HG03045 (cell line): ENCODE data around the gene CFAP45.

Source experiments
- ATAC-seq: cut with Tn5 transposase; IDR thresholded peaks from one replicate; pipeline ENCODE4 v1.9.1; 2021; ENCODE audit warnings: mild to moderate bottlenecking, moderate library complexity; ENCODE audit not compliant: unreplicated experiment

CFAP45 gene

DNA sequence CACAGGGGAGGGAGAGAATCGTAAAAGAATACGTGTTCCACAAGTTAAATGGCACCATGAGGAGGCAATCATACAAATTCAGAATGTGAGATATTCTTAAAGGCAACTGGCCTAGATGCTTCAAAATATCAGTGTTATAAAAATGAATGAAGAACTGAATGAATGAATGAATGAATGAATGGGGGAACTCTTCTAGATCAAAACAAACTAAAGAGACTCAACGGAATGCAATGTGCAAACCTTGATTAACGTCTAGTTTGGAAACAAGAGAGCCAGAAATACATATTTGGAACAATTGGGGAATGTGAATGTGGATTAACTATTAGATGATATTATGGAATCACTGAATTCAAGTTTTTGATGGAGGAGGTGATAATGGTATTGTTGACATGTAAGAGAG is 16.8 kb downstream of the CFAP45 start:
- no peak for ATAC-seq

DNA sequence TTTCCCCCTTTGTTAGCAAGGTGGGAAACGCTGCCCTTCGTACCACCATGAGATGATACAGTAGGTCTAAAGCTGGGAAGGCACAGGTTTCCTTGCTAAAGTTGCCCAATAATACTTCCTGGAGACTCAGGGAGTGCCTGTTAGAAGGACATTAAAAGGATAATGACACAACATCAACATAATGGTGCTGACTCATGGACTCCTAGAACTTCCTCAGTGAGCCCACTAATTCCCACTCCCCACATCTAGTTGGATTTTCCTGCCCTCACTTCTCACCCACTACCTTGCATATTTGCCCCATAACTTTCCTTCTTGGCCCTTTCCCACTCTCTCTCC is 17.5 kb downstream of the CFAP45 start:
- no peak for ATAC-seq

DNA sequence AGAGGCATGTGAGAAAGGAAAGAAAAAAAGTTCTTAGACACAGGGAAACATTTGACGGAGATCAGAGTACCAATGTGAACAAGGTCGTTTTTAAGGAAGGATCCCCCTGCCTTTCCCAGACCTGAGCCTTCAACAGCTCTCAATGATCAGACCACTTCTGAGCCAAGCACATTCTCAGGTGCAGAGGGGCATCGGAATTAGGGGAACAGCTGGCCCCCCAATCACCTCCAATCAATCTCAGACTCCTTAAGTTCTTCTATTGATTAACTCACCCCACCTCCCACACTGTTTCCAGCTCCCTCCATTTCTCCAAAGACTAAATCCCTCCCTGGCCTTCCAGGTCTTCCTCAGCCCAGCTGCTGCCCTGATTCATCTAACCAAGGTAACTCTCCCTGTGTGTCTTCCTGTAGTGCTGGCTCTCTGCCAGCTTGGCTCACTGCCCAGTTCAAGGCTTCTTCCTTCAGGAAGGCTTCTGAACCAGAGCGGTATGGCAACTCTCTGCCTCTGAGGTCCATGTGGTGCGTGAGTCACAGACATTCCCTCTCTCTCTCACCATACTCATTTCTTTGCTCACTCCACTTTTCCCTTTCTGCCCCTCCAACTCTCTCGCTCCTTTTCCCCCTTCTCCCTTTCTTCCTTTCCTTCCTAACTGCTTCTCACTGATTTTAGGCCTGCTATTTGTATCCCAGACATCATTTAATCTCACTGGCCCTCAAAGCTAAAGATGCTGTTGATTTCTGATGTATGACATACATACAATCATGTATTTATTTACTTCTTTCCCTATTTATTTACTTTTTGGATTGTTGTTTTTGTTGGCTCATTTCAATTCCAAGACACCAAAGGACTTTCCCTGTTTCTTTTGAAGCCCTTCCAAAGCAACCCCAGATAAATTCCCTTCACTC is 18.1 kb downstream of the CFAP45 start:
- ATAC-seq = no peak

DNA sequence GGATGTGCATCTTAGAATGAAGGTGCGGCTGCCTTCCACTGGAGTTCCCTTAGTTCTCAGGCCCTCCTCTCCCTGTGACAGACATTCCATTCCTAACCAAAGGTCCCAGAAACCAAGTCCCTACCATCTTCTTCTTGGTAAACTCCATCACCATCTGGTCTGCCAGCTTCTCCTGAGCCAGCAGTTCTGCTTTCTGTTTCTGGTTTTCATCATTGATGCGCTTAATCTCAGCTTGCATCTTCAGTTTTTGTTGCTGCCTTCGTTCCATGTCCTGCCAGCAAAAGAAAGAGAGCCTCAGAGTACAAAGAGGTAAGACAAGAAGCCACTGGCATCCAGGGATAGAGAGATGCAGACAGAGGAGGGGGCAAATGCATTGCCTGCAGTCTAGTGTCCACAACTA is 19.5 kb downstream of the CFAP45 start:
- ATAC-seq = no peak

DNA sequence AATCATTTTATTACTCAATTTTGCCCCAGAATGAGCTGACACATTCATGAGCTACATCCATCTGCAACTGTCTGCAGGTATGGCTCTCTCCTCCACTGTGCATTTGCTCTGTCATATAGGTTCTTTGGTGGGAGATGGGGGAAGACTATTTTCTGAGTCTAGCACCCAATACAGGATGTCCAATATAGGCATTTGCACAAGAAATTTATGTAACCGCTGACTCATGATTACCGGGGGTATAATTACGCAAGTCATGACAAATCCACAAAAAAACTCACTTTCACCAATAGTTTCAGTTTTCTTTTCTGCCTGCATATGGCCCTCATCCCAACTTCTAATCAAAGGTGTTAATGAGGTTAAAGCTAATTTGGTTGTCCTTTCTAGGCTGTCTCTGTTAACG is 20.0 kb downstream of the CFAP45 start:
- no peak for ATAC-seq

DNA sequence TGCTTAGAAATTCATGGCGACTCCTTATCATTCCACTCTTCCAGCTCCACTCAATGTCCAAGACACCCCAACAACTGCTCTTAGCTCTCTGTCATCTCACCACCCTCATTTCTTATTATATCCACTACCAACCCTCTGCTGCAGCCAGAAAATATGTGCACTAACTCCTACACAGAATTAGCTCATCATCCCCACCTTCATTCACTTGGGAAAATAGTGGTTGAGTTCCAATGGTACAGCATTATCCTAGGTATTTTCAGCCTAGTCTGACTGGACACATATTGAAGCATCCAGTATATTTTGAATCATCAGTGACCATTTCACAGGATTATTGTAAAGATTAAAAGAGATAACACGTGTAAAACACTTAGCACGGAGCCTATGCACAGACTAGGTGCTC is 20.8 kb downstream of the CFAP45 start:
- ATAC-seq = no peak

DNA sequence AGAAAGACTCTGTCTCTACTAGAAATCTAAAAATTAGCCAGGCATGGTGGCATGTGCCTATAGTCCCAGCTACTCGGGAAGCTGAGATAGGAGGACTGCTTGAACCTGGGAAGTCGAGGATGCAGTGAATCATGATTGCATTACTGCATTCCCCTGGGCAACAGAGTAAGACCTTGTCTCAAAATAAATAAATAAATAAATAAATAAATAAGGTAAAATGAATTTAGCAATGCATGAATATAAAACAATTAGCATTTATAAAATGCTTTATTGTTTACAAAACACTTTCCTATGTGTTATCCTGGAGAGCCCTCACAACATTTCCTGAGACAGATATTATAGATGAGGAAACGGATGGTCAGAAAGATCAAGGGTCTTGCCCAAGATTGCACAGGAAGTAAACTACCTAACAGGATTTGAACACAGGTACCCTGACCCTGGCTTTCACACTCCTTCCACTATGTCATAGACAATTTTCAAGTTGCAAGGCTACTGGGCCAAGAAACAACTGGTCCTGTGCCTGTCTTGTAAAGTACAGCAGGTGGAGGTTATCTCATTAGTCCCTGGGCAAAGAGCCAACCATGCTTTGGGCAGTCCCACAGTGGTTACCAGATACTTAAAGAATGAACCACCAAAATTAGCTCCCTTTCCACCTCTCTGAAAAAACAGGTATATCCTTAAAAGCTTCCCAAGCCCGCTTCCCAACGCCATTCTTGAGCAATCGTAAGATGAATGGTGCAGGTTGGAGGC is 22.1 kb downstream of the CFAP45 start:
- ATAC-seq = no peak

DNA sequence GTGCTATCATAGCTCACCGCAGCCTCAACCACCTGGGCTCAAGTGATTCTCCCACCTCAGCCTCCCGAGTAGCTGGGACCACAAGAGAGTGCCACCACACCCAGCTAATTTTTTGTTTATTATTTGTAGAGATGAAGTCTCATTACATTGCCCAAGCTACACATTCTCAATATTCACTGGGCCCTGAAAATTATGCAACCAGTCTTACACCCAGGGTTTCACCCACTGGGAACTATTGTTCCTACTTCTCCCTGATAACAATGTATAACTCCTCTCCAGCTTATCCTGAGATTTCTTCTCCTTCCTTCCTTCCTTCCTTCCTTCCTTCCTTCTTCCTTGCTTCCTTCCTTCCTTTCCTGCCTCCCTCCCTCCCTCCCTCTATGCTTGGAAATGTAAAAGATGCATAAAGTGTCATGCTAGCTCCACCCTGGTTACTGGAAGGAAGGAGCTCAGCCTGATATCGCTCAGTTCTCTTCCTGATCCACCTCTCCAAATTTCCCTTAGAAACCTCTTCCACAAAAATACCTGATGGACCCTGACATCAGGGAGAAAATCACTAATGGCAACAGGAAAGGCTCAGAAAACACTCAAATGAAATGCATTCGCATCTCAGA is 26.3 kb downstream of the CFAP45 start:
- no peak for ATAC-seq

DNA sequence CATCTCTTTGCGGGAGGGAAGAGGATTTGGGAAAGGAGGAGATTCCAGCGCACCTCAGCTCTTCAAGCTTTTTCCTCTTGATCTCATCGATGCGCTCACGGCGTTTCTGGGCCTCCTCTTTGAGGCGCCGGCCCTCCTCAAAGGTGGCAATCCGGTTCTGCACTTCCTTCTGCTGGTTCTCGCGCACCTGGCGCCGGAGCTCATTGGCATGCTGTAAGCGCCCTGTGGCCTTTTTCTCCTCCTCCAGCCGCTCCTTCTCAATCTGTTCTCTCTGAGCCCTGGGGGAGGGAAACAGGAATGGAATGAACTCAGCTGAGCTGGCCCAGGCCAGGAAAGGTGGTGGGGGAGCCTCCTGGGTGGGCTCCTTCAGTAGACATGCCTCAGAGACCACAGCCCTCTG is 27.1 kb downstream of the CFAP45 start:
- ATAC-seq = no peak

DNA sequence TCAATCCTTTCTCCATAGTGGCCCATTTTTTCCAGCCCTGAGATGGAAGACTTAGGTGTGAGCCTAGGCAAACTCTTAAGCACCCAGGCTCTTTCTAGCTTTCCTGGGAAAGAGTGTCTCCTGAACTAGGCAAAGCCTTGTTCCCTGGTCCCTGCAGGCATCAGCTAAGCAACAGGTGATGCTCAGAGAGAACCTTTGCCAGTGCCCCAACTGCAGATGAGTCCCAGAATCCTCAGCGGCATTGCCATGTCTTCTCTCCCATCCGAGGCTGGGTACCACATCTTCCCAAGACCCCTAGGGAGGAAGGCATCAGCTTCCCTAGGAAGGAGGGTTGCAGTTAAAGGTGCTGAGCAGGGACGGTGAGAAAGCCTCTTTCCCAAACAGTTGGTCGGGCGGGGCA is 29.3 kb downstream of the CFAP45 start:
- no peak for ATAC-seq

DNA sequence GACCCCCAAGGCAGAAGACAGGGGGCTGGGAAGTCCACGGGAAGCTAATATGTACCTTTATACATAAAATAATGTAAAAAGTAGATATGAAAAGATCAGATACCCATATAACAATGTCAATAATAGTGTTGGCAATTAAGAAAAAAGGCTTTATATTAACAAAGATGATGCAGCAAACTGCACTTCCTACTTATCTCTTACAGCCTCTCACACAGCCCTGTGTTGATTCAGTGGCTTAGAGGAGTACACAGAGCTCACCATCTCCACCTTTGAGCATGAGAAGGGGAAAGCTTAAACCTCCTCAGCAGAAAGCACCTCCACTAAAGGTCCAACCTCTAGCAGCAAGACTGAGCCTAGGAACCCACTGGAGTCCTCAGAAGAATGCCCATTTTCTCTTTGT is 30.4 kb downstream of the CFAP45 start:
- ATAC-seq = no peak

DNA sequence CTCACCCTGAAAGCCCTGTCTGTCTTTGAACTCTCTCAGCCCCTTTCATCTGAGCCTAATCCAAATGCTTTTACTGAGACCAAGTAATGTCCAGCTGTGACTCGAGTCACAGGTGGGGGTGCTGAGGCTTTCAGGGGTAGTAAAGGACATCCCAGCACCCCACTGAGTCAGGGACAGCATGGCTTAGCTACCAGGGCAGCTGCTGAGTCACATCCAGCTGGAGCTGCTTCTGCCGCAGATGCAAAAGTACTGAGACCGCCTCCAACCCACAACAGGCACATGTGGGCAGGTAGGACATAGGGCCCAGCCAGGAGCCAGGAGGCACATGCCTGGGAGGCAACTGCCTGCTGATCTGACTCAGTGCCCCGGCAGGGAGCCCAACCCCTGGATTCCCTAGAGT is 30.8 kb downstream of the CFAP45 start:
- no peak for ATAC-seq

DNA sequence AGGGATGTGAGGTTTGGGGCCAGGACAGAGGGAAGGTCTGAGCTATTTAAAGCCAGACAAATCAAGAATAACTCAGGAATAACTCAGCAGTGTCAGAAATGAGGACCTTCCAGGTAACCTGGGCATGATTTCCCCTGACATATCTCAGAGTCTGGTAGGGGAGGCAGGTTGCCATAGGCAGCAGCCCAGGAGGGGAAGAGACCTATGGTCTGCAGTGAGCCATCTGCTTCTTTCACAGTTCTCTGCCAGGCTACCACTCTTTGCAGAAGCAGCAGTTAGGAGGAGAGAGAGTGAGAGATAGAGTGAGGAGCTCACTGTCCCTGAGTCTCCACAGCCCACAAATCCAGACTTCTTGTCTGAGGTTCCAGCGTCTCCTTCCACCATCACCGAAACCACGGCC is 31.2 kb downstream of the CFAP45 start:
- ATAC-seq = no peak

DNA sequence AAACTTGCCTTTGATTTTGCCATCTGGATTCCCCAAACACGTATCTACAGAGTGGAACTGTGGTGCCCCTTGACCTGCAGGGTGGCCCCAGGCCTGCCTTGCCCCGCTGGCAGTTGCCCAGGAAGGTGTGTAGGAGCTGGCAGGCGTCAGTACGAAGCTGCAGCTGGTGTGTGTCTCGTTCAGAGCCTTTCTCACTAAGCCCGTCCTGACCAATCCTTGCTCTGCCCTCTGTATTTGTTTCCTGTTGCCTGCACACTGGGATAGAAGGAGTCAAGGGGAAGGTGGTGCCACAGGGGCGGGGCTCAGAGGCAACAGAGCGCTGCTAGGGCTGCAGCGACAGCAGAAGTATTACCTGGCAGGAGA is 32.3 kb downstream of the CFAP45 start:
- no peak for ATAC-seq

DNA sequence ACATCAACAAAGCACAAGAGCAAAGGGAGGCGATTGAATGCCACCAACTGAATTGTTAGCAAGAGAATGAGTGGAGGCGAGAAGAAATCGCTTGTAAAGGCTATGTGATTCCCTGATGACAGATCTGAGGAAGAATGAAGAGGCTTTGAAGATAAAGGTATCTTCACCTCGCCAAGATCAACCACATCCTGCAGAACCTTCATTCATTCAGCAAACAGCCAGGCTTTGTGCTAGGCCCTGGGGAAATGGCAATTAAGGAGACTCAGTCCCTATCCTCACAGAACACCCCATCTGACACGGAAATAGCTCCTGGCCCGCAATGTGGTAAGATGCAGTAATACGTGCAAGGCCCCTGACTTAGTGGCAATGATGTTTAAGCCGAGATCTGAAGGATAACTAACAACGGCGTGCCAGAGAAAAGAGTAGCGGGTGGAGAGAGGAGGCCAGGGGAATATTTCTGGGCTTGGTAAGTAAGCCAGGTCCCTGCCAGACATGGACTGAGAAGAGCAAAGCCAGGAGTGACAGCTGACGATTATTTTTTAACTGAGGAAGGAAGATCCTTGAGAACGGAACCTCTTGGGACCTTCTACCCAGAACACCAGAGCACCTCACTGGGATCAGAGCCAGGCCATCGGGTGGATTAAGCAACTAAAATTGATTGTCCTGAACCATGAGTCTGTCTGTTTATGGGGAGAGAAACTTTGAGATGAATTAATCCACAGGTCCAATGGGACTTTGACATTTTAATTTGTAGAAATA is 32.9 kb downstream of the CFAP45 start:
- ATAC-seq = no peak

DNA sequence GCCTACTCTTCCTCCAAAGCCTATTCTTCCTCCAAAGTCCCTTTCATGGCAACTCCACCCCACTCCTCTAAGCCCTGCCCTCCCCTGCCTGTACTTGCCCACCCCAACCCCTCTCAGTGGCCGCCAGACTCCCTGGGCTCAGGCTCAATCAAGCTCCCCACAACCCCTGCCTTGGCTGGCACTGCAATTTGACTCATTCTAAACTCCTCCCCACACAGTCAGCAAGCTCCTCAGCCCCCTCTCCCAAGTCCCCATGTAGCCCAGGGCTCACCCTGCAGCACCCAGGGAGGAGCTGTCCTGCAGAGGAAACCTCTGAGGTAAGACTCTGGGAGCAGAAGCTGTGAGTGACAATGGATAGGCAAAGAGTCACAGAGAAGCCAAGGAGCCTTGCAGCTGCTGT is 33.9 kb downstream of the CFAP45 start:
- ATAC-seq = no peak

DNA sequence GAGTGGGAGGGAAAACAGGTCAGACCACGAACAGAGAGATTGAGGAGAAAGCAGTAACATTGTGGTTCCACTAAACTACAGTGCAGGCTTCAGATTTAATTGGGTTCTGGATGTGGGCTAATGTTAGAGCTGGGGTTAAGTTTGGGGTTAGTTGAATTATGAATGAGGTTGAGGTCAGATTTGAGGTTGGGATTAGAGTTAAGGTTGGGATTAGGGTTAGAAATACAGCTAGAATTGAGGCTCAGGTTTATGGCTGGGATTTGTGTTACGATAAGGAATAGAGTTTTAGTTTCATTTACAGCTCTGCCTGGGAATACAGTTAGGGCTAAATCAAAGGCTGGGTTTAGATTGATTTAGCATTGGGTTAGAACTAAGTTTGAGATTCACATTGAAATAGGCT is 35.7 kb downstream of the CFAP45 start:
- no peak for ATAC-seq

DNA sequence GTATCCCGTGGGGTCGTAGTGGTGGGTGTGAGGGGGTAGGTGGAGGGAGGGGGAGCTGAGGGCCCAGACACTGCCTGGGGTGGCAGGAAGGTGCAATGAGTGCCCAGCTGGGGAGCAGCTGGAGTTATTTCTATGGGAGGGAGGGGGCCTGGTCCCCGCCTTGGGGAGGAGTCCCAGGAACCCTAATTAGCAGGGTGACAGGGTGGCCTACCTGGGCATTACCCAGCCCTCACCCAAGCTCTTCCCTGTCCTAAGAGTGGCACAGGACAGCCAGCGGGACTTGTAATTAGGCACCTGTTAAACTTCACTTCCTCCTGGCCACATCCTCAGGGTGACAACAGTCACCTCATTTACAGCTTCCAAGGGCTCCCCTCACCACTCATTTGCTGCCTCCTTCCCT is 37.4 kb downstream of the CFAP45 start, which contains the start of gene VSIG8:
TSS of gene VSIG8 (minus strand) at position 101 of the 400 bp plus-strand sequence. CDS start 136 bp downstream, outside the sequence.
- ATAC-seq = no peak

DNA sequence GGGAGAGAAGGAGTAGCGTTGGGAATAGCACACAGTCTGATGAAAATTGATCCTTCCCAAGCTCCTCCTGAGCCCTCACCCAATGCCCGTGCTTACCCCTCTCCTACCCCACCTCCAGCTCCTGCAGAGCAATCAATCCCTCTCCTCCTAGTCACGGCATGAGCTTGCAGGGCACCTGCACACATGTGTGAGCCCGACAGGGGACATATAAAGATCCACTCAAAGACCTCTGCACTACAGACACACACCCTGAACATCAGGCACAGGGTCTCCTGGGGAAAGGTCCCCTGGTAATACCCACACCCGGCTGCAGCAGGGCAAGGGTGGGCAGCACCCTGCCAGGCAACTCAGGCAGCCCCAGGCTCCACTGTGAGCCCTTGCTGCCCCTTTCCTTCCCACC is 37.9 kb downstream of the CFAP45 start:
- no peak for ATAC-seq

DNA sequence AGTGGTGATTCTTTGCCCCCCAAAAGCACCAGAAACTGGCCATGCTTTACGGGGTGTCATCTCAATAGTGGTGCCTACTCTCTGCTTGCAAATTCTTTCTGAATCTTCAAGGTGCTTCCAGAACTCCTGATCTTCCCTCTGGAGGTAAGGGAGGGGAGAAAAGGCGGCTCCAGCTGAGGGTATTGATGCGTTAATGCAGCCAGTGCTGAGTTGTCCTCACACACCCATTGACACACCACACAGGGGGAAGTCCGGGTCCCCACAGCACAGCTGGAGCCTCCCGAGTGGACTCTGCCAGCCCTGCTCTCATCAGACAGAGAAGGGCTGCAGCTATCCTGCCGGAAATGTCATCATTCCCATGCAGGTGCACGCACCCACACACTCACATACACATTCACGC is 38.7 kb downstream of the CFAP45 start:
- ATAC-seq = no peak

DNA sequence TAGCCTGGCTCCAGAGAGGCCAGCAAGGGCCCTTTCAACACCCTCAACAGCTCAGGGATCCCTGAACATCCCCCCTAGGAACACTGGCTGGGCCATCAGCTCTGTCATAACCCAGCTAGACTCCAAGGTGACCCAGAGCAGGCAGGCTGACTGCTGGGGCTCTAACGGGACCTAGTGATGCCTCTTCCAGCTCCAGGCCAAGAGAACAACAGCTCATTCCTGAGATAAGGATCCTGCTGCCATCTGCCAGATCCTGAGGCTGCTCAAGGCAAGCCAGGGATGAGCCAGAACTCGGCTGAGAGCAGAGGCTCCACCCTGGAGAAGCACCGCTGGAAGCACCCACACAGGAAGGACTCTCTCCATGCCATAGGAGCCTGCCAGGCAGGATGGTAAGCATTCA is 39.5 kb downstream of the CFAP45 start:
- ATAC-seq = no peak
